NB4 (cell line): Measurements from ENCODE around the gene CEP350.

ENCODE experiments used
- DNase-seq: peaks from one replicate; pipeline ENCODE4 v3.0.0; 2010; ENCODE audit warnings: low read depth
- H3K4me3 ChIP-seq: one replicate; pipeline ENCODE4 v1.5.1; 2011; ENCODE audit warnings: mild to moderate bottlenecking, low read depth, low read length, moderate library complexity
- MYC ChIP-seq: IDR thresholded peaks from 2 replicates; pipeline ENCODE4 v1.6.1; 2011; ENCODE audit warnings: low read depth, low read length
- POLR2A ChIP-seq: IDR thresholded peaks from 2 replicates; pipeline ENCODE4 v1.6.1; 2011; ENCODE audit warnings: mild to moderate bottlenecking; ENCODE audit not compliant: insufficient read length; ENCODE audit errors: extremely low read depth
- TF ChIP-seq, protein P1 (sequence below): IDR thresholded peaks from 2 replicates; pipeline ENCODE4 v1.6.1; 2011; ENCODE audit warnings: low read depth, low read length
- TF ChIP-seq, protein P2 (sequence below): IDR thresholded peaks from one replicate; pipeline ENCODE4 v1.5.1; 2012; ENCODE audit warnings: low read depth, low read length

Gene CEP350

DNA sequence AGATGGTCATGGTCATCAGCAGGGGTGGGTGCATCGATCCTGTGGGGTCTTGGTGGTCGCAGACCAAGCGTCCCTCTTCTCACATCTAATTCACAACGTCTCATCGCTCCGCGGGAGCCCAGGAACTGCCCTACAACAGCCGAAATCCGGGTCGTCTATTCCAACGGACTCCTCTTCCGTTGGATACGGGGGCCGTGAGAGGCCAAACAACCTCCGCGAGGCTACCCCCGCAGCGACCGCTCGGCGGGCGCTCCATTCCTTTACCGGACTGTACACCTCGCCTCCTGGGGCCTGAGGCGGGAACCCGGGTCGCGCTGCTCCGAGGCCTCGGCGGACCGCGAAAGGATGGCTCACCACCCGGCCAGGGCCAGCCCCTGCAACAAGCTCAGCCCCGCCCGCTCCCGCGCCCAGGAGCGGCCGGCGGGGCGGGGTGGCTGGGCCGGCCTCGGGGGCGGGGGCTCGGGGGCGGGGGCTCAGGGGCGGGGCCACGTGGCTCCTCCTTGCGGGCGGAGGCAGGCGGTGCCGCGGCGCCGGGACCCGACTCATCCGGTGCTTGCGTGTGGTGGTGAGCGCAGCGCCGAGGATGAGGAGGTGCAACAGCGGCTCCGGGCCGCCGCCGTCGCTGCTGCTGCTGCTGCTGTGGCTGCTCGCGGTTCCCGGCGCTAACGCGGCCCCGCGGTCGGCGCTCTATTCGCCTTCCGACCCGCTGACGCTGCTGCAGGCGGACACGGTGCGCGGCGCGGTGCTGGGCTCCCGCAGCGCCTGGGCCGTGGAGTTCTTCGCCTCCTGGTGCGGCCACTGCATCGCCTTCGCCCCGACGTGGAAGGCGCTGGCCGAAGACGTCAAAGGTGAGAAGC is 199.9 kb downstream of the CEP350 start, which contains the start of gene QSOX1:
Gene QSOX1 (plus strand): TSS at position 545 of the 857 bp plus-strand sequence. CDS start 39 bp downstream, at position 584.
- TF ChIP-seq MYC (peak; percentile 60), POLR2A (peak; percentile 76)
- TF ChIP-seq, protein P1, sequence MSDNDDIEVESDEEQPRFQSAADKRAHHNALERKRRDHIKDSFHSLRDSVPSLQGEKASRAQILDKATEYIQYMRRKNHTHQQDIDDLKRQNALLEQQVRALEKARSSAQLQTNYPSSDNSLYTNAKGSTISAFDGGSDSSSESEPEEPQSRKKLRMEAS: peak; percentile 68
- TF ChIP-seq, protein P2, sequence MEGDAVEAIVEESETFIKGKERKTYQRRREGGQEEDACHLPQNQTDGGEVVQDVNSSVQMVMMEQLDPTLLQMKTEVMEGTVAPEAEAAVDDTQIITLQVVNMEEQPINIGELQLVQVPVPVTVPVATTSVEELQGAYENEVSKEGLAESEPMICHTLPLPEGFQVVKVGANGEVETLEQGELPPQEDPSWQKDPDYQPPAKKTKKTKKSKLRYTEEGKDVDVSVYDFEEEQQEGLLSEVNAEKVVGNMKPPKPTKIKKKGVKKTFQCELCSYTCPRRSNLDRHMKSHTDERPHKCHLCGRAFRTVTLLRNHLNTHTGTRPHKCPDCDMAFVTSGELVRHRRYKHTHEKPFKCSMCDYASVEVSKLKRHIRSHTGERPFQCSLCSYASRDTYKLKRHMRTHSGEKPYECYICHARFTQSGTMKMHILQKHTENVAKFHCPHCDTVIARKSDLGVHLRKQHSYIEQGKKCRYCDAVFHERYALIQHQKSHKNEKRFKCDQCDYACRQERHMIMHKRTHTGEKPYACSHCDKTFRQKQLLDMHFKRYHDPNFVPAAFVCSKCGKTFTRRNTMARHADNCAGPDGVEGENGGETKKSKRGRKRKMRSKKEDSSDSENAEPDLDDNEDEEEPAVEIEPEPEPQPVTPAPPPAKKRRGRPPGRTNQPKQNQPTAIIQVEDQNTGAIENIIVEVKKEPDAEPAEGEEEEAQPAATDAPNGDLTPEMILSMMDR: no peak
- peak within 1 kb of the TSS; percentile 93 for H3K4me3 ChIP-seq
- DNase-seq: peak; percentile 90

DNA sequence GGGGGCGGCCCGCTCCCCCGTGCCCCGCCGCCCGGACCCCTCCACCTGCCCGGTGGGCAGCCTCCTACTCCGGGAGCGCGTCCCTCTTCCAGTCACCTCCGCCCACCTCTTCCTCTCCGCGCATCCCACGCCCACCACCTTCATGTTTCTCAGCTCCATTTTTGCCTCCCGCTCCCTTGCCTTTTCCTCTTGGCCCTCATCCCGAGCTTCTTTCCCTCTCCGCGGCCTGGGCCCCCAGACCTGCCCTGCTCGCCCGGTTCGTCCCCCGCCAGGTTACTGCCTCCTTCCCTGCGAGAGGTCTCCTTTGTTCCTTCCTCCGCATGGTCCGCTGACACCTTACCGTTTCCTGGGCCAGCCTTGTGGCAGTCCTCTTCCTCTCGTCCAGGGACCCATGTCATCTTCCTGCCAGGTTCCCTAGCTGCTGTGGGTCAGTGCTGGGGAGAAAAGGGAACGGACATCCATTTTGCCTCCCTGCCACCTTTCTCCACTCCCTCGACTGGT is 200.6 kb downstream of the CEP350 start:
- peak overlapping the region; percentile 52 for H3K4me3 ChIP-seq
- peak; percentile 28 for DNase-seq
- TF ChIP-seq POLR2A: no peak
- TF ChIP-seq, protein P2: no peak
- TF ChIP-seq, protein P1: no peak
- no peak for TF ChIP-seq MYC

DNA sequence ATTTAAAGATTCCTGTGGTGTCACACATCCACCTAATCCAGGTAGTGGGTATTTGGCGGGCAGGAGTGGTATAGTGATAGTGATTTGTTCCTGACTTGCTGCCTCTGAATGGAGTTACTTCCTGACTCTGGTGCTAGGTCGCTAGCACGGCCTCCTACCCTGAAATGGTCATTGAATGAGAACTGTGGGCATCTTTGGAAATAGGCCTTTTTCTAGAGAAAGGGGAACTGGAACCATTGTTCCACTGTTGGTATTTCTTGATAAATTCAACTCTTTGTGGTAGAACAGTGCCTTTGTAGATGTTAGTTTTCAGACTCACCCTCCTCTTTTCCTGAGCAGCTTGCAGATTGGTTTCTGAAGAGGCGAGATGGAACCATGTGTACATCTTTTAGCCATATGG is 201.6 kb downstream of the CEP350 start:
- TF ChIP-seq, protein P2: no peak
- no peak for TF ChIP-seq POLR2A
- H3K4me3 ChIP-seq: peak overlapping the region; percentile 52
- peak; percentile 64 for DNase-seq

DNA sequence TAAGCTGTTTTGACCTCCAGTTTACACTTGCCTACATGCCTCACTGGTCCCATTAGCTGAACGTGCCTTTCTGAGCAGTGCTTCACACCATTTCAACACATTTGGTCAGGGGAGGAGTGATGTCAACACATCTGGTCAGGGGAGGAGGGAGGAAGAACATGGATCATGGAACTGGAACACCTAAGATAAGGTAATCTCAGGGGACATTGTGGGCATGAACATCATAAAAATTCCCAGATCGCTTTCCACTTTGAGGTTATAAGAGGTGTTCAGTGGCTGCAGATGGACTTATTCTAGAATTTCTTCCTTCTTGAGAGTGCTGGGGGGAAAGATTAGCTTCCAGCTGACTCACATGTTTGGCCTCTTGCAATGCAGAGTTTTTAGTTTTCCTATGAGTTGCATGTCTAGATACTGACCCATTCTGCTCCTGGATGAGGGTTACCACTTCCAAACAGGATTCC is 202.1 kb downstream of the CEP350 start:
- peak; percentile 59 for DNase-seq
- TF ChIP-seq, protein P1: no peak
- no peak for TF ChIP-seq POLR2A
- TF ChIP-seq MYC: no peak
- TF ChIP-seq, protein P2: no peak
- peak overlapping the region; percentile 12 for H3K4me3 ChIP-seq

DNA sequence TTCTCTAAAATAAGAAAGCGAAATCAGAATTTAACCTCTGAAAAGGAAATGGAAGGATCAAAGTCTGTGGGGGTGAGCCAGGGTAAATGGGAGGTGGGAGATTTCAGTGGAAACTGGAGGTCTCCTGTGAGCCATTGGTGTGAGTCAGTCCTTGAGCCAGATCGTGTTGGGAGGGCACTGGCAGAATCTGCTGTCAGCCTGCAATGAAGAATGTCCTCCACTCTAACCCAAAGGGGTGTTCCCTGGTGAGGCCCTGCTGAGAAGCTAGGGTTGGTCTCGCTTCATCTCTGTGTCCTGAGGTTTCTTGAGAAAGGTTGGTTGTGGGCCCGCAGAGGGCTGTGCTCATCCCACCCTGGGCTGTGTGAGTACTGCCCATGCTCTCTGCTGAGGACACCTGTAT is 202.5 kb downstream of the CEP350 start:
- no peak overlapping the region for H3K4me3 ChIP-seq
- DNase-seq: peak; percentile 39
- TF ChIP-seq, protein P2: no peak
- TF ChIP-seq POLR2A: no peak
- TF ChIP-seq, protein P1: no peak
- no peak for TF ChIP-seq MYC
